Lung (tissue), 12 donors: ENCODE measurements around the gene BLOC1S1. TPM values are rescaled to one million over a fixed set of nuclear protein-coding genes. Genes with fewer than 3 reads are reported as not detected.
A peak's percentile ranks its signal among the peaks of the same experiment; 100 is the strongest.

ENCODE experiments used
- ATAC-seq: fragments of 200-7000 bp; cut with Tn5 transposase; one replicate; pipeline ENCODE4 v1.9.1; 2020; ENCODE audit warnings: moderate number of reproducible peaks; ENCODE audit not compliant: insufficient read depth, low FRiP score
- DNase-seq, 3 donors: peaks; one replicate each; pipeline ENCODE4 v3.0.0-alpha.2; 2013 to 2017
- H3K27ac ChIP-seq, 2 donors: one replicate each; pipeline ENCODE4 v1.5.1; 2013; ENCODE audit warnings: mild to moderate bottlenecking in 2 of 2, moderate library complexity in 2 of 2, control low read depth in 1 of 2, inconsistent platforms in 1 of 2, low read depth in 1 of 2, low read length in 1 of 2
- H3K27me3 ChIP-seq, 3 donors: one replicate each; pipeline ENCODE4 v1.5.1; 2013; ENCODE audit warnings: low read length in 2 of 3; ENCODE audit not compliant: control insufficient read depth in 3 of 3, insufficient read depth in 3 of 3
- H3K36me3 ChIP-seq, 4 donors: one replicate each; pipeline ENCODE4 v1.5.1; 2013; ENCODE audit warnings: low read length in 4 of 4, mild to moderate bottlenecking in 1 of 4, moderate library complexity in 1 of 4; ENCODE audit not compliant: control insufficient read depth in 4 of 4, insufficient read depth in 4 of 4
- H3K4me1 ChIP-seq, 5 donors: one replicate each; pipeline ENCODE4 v1.5.1; 2013; ENCODE audit warnings: low read length in 5 of 5, mild to moderate bottlenecking in 2 of 5, moderate library complexity in 1 of 5; ENCODE audit not compliant: control insufficient read depth in 5 of 5, insufficient read depth in 5 of 5
- H3K4me3 ChIP-seq: one replicate; pipeline ENCODE4 v1.5.1; 2013; ENCODE audit warnings: mild to moderate bottlenecking, control low read depth, moderate library complexity
- H3K9ac ChIP-seq, 2 donors: one replicate each; pipeline ENCODE4 v1.5.1; 2013; ENCODE audit warnings: low read length in 2 of 2, control low read depth in 1 of 2; ENCODE audit not compliant: insufficient read depth in 1 of 2
- H3K9me3 ChIP-seq, 4 donors: one replicate each; pipeline ENCODE4 v1.5.1; 2013; ENCODE audit warnings: low read length in 3 of 4, mild to moderate bottlenecking in 1 of 4, moderate library complexity in 1 of 4; ENCODE audit not compliant: control insufficient read depth in 4 of 4, insufficient read depth in 3 of 4
- WGBS, 2 donors: extraction: QIAGEN DNeasy Blood & Tissue Kit; methylation state at CpG; one replicate each; pipeline ENCODE4 v1.1.7; 2013; 5-methylcytosine and 5-hydroxymethylcytosine counted together
- polyA plus RNA-seq, 2 donors: library from polyadenylated mRNA; stranded (reverse); fragments of 200-250 nt; gene quantifications; one replicate each; pipeline ENCODE4 v1.2.1, GENCODE V29; 2013
- total RNA-seq, 2 donors: library from RNA; depleted of rRNA in 1 of 2; stranded (reverse); fragments of >200 nt in 1 of 2; gene quantifications; one replicate each; pipeline ENCODE4 v1.2.1, GENCODE V29; 2014 to 2021
- TF ChIP-seq, protein P1 (sequence below): IDR thresholded peaks from 2 replicates; pipeline ENCODE4 v1.5.1; 2012; ENCODE audit warnings: mild to moderate bottlenecking; ENCODE audit errors: control extremely low read depth, extremely low read depth
- donor health status: control.
- donor health status: control.
- donor health status: Bipolar disorder and iron deficiency.
- donor health status: healthy.
- donor health status: DM: yes; HTN: yes; CAD: no.

BLOC1S1 gene
- total and polyA plus RNA-seq, 4 donors = 53.9 to 374 (median 242) TPM

DNA sequence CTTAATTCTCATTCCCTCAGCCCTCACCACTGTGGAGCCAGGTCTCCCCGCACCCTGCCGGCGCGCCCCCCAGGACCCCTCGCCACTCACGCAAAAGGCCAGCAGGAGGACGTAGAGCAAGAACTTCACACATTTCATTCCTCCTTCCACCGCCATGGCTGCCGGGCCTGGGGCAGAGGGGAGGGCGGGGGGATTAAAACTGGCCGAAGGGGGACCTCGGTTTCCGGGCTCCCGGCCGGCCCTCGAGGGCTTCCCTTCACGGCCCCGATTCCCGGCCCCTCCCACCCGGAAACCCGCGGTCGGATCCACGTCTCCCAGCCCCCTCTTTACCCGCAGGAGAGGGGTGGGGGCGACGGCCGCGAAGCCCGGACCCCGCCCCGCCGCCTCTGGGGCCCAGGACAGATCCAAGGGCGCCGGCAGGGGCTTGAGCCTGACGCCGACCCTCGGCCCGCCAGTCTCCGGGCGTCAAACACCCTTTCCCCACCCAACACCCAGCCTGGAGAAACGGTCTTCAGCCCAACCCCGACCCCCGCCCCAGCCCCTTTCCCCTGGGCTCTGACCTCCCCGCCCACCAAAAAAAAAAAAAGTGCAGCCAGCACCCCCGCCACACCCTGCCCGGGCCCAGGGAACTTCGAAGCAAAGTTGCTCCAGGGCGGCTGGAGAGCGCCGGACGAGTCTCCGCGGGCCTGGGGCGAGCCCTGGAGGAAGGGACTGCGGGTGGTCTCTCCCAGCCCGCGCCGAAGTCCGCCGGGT, 12.5 kb downstream of the BLOC1S1 start:
- H3K27me3 ChIP-seq = no peaks in the 10 kb centered on the region
- H3K36me3 ChIP-seq = peaks cover 5 to 29% (median 27%) of the 10 kb centered on the region in 4 donors
- peak overlapping the region in 1 of 2 donors; percentile 59 for H3K9ac ChIP-seq
- TF ChIP-seq, protein P1, sequence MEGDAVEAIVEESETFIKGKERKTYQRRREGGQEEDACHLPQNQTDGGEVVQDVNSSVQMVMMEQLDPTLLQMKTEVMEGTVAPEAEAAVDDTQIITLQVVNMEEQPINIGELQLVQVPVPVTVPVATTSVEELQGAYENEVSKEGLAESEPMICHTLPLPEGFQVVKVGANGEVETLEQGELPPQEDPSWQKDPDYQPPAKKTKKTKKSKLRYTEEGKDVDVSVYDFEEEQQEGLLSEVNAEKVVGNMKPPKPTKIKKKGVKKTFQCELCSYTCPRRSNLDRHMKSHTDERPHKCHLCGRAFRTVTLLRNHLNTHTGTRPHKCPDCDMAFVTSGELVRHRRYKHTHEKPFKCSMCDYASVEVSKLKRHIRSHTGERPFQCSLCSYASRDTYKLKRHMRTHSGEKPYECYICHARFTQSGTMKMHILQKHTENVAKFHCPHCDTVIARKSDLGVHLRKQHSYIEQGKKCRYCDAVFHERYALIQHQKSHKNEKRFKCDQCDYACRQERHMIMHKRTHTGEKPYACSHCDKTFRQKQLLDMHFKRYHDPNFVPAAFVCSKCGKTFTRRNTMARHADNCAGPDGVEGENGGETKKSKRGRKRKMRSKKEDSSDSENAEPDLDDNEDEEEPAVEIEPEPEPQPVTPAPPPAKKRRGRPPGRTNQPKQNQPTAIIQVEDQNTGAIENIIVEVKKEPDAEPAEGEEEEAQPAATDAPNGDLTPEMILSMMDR = no peak
- DNase-seq = peak; percentile 86 to 90 (median 87)
- peaks cover 0 to 28% (median 10%) of the 10 kb centered on the region in 5 donors for H3K4me1 ChIP-seq
- peak overlapping the region; percentile 42 for H3K4me3 ChIP-seq
- no peaks in the 10 kb centered on the region for H3K9me3 ChIP-seq
- peak overlapping the region; percentile 98 for H3K27ac ChIP-seq
- 0 to 1% methylated on average over 37 to 61 of the region's 61 CpGs for WGBS, 2 donors
- ATAC-seq = peak; percentile 51

- Histone ChIP-seq H3K36me3 (peaks cover 5 to 24% (median 23%) of the 10 kb centered on the region in 4 donors), H3K9me3 (no peaks in the 10 kb centered on the region), H3K27me3 (no peaks in the 10 kb centered on the region), H3K4me3 (peak within 1 kb of the TSS; percentile 64), H3K27ac (peak within 1 kb of the TSS; percentile 98), H3K4me1 (peaks cover 0 to 28% (median 10%) of the 10 kb centered on the region in 5 donors), H3K9ac (peak within 1 kb of the TSS; percentile 61 to 69)
- TF ChIP-seq, protein P1 = no peak
- DNase-seq (peak; percentile 93 to 95 (median 95)), ATAC-seq (peak; percentile 79)
- WGBS, 2 donors = 0 to 1% methylated on average over 39 to 61 of the region's 61 CpGs
These were observed 13.3 kb downstream of the BLOC1S1 start, which contains the start of gene CD63 for GRCh38 chr12:55728939-55729818. TSS of gene CD63 (minus strand) at chr12:55729009. CDS start at chr12:55728341, 668 bp downstream.

GRCh38 chr12:55729819-55730818, 14.3 kb downstream of the BLOC1S1 start:
- no peaks in the 10 kb centered on the region for H3K9me3 ChIP-seq
- peak overlapping the region; percentile 51 for H3K4me3 ChIP-seq
- ATAC-seq (peak; percentile 12), DNase-seq (peak; percentile 61 to 76 (median 74))
- H3K36me3 ChIP-seq = peaks cover 5 to 21% (median 16%) of the 10 kb centered on the region in 4 donors
- H3K9ac ChIP-seq = peak overlapping the region in 1 of 2 donors; percentile 44
- H3K4me1 ChIP-seq = peaks cover 0 to 28% (median 10%) of the 10 kb centered on the region in 5 donors
- 3 to 4% methylated on average over 19 of the region's 19 CpGs for WGBS, 2 donors
- H3K27me3 ChIP-seq = no peaks in the 10 kb centered on the region
- TF ChIP-seq, protein P1 = no peak
- H3K27ac ChIP-seq = peak overlapping the region; percentile 98
